Peyer's patch (tissue), 4 donors: ENCODE data around the gene IL10RB.

ENCODE experiments used
- POLR2A ChIP-seq, 2 donors: fragments of 450-650 bp; IDR thresholded peaks; one replicate each; pipeline ENCODE4 v1.5.1; 2017; ENCODE audit warnings: antibody characterized with exemption in 2 of 2, mild to moderate bottlenecking in 2 of 2, moderate library complexity in 2 of 2
- TF ChIP-seq, protein P1 (sequence below), 6 experiments: fragments of 450-650 bp in 4 of 6; fragments of 200-600 bp in 2 of 6; sonication (generic) in 1 of 6; IDR thresholded peaks; one replicate each; pipeline ENCODE4 v1.5.1; 2017 to 2019; ENCODE audit warnings: antibody characterized with exemption in 6 of 6, mild to moderate bottlenecking in 3 of 6, moderate library complexity in 1 of 6

DNA sequence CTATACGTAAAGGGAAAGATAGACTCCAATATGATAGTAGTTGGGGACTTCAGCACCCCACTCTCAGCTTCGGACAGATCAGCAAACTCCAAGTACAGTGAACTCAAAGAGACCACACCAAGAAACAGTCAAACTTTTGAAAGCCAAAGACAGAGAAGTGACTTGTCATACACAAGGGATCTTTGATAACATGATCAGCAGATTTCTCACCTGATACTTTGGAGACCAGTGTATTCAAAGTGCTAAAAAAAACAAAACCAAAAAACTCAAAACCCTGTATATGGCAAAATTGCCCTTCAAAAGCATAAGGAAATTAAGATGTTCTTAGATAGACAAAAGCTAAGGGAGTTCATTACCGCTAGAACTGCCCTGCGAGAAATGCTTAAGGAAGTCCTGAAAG lies 68.0 kb downstream of the IL10RB start:
- no peak for TF ChIP-seq POLR2A (IDR thresholded peaks at IDR 0.05)
- TF ChIP-seq, protein P1, sequence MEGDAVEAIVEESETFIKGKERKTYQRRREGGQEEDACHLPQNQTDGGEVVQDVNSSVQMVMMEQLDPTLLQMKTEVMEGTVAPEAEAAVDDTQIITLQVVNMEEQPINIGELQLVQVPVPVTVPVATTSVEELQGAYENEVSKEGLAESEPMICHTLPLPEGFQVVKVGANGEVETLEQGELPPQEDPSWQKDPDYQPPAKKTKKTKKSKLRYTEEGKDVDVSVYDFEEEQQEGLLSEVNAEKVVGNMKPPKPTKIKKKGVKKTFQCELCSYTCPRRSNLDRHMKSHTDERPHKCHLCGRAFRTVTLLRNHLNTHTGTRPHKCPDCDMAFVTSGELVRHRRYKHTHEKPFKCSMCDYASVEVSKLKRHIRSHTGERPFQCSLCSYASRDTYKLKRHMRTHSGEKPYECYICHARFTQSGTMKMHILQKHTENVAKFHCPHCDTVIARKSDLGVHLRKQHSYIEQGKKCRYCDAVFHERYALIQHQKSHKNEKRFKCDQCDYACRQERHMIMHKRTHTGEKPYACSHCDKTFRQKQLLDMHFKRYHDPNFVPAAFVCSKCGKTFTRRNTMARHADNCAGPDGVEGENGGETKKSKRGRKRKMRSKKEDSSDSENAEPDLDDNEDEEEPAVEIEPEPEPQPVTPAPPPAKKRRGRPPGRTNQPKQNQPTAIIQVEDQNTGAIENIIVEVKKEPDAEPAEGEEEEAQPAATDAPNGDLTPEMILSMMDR (IDR thresholded peaks at IDR 0.05): no peak
